HepG2 (cell line): ENCODE data around the gene EEF1AKMT3. TPM values are rescaled to one million over a fixed set of nuclear protein-coding genes. Genes with fewer than 3 reads are reported as not detected.

ENCODE experiments used
- ARID5B ChIP-seq: IDR thresholded peaks from 2 replicates; pipeline ENCODE4 v1.4.0; 2020; ENCODE audit warnings: mild to moderate bottlenecking, missing genetic modification reagents
- HNF4A ChIP-seq: sonication (generic); formaldehyde crosslinking; IDR thresholded peaks from 2 replicates; pipeline ENCODE4 v1.4.0; 2020; ENCODE audit warnings: missing genetic modification reagents
- MAF1 ChIP-seq: sonication (generic); formaldehyde crosslinking; IDR thresholded peaks from 2 replicates; pipeline ENCODE4 v1.5.0; 2020; ENCODE audit warnings: missing genetic modification reagents, borderline replicate concordance
- MTA1 ChIP-seq: sonication (generic); formaldehyde crosslinking; IDR thresholded peaks from 2 replicates; pipeline ENCODE4 v1.4.0; 2020; ENCODE audit warnings: missing genetic modification reagents, mild to moderate bottlenecking, borderline replicate concordance
- NR2F1 ChIP-seq, 2 experiments: fragments of 450-650 bp in 1 of 2; formaldehyde crosslinking in 1 of 2; IDR thresholded peaks; 2 replicates each; pipeline versions ENCODE4 v1.5.0 to v1.6.1; 2016 to 2020; ENCODE audit warnings: mild to moderate bottlenecking in 1 of 2, missing compliant biosample characterization in 1 of 2, missing genetic modification reagents in 1 of 2, moderate library complexity in 1 of 2
- POLR2A ChIP-seq, 2 experiments: IDR thresholded peaks; 2 replicates each; pipeline ENCODE4 v1.6.1; 2011; ENCODE audit warnings: low read depth in 2 of 2, low read length in 2 of 2, mild to moderate bottlenecking in 1 of 2, moderate library complexity in 1 of 2; ENCODE audit not compliant: insufficient read depth in 1 of 2
- PTBP1 ChIP-seq: fragments of 200-400 bp; formaldehyde crosslinking; IDR thresholded peaks from 2 replicates; pipeline ENCODE4 v1.6.1; 2018; ENCODE audit warnings: low read length, low read depth; ENCODE audit not compliant: poor library complexity, severe bottlenecking
- RARA ChIP-seq: IDR thresholded peaks from 2 replicates; pipeline ENCODE4 v1.6.1; 2016; ENCODE audit warnings: missing genetic modification reagents, missing compliant biosample characterization
- SALL1 ChIP-seq: sonication (generic); formaldehyde crosslinking; IDR thresholded peaks from 2 replicates; pipeline ENCODE4 v1.8.0; 2022; ENCODE audit warnings: mild to moderate bottlenecking, missing genetic modification reagents
- SRY ChIP-seq: sonication (generic); formaldehyde crosslinking; IDR thresholded peaks from 2 replicates; pipeline ENCODE4 v1.8.0; 2022; ENCODE audit warnings: mild to moderate bottlenecking, missing genetic modification reagents
- ZBTB2 ChIP-seq: sonication (generic); formaldehyde crosslinking; IDR thresholded peaks from 2 replicates; pipeline ENCODE4 v1.8.0; 2022; ENCODE audit warnings: low read depth, missing genetic modification reagents
- ZBTB25 ChIP-seq: IDR thresholded peaks from 2 replicates; pipeline ENCODE4 v1.6.1; 2018; ENCODE audit warnings: missing genetic modification reagents
- ZBTB7B ChIP-seq: sonication (generic); formaldehyde crosslinking; IDR thresholded peaks from 2 replicates; pipeline ENCODE4 v1.4.0; 2020; ENCODE audit warnings: missing genetic modification reagents
- ZGPAT ChIP-seq: IDR thresholded peaks from 2 replicates; pipeline ENCODE4 v1.6.1; 2016; ENCODE audit warnings: mild to moderate bottlenecking
- ZIK1 ChIP-seq: sonication (generic); formaldehyde crosslinking; IDR thresholded peaks from 2 replicates; pipeline ENCODE4 v1.5.0; 2020; ENCODE audit warnings: mild to moderate bottlenecking, low read depth, missing genetic modification reagents, borderline replicate concordance
- ZNF280B ChIP-seq: sonication (generic); formaldehyde crosslinking; IDR thresholded peaks from 2 replicates; pipeline ENCODE4 v1.5.0; 2020; ENCODE audit warnings: missing genetic modification reagents, mild to moderate bottlenecking, borderline replicate concordance
- ZNF556 ChIP-seq: sonication (generic); formaldehyde crosslinking; IDR thresholded peaks from 2 replicates; pipeline ENCODE4 v1.4.0; 2020; ENCODE audit warnings: mild to moderate bottlenecking, missing genetic modification reagents, borderline replicate concordance
- ZSCAN20 ChIP-seq: sonication (generic); formaldehyde crosslinking; IDR thresholded peaks from 2 replicates; pipeline ENCODE4 v1.4.0; 2020; ENCODE audit warnings: missing genetic modification reagents, mild to moderate bottlenecking, borderline replicate concordance
- polyA plus RNA-seq, 8 experiments: library from polyadenylated mRNA; depleted of rRNA in 3 of 8; stranded (reverse) in 7 of 8; unstranded in 1 of 8; fragments of >200 nt; fragmentation: Illumina TruSeq in 4 of 8; extraction: Trizol in 4 of 8; gene quantifications; 2 replicates each; pipeline versions ENCODE4 v1.2.1 to v1.2.3, GENCODE V29; 2011 to 2016; ENCODE audit warnings: low read depth in 4 of 8, missing spikeins in 1 of 8, mixed read lengths in 1 of 8; ENCODE audit not compliant: insufficient read depth in 1 of 8
- total RNA-seq, 5 experiments: library from RNA; depleted of rRNA; stranded (reverse); fragments of >200 nt; fragmentation: Illumina TruSeq; extraction: Trizol; gene quantifications; 2 replicates each; pipeline ENCODE4 v1.2.3, GENCODE V29; 2016; ENCODE audit warnings: low read depth in 1 of 5

EEF1AKMT3 gene
- total and polyA plus RNA-seq, 2 of the 13 experiments (the other 11 are each of a cell fraction or from before 2014, with no cell fraction given), result 4.7 to 11.4 TPM

- TF ChIP-seq HNF4A (CRISPR knock-in tag), result peak; percentile 62
- peak in 1 of 2 experiments; percentile 84; a peak in 2 of 4 replicates for TF ChIP-seq POLR2A (IDR thresholded peaks at IDR 0.05; ENCODE audit: insufficient read depth in 1 of 2, low read depth in 2 of 2, low read length in 2 of 2)
- TF ChIP-seq PTBP1, result no peak
- peak; percentile 79; the same call in 1 of the 2 replicates for TF ChIP-seq SRY (CRISPR knock-in tag)
- TF ChIP-seq ZNF556 (CRISPR knock-in tag), result peak; percentile 69; the same call in 1 of the 2 replicates
- TF ChIP-seq ZNF280B (CRISPR knock-in tag), result peak; percentile 45; the same call in 1 of the 2 replicates
- TF ChIP-seq ZBTB2, result 0 out of 2 replicates have a peak, but pooled peaks have one; percentile 6
- no peak for TF ChIP-seq MAF1
- peak; percentile 82 for TF ChIP-seq ZBTB7B
- peak; percentile 68 for TF ChIP-seq SALL1 (CRISPR knock-in tag)
- TF ChIP-seq ZSCAN20 (CRISPR knock-in tag), result 0 out of 2 replicates have a peak, but pooled peaks have one; percentile 44
- 0 out of 2 replicates have a peak, but pooled peaks have one; percentile 25 for TF ChIP-seq RARA
- no peak; the same call in 1 of the 2 replicates for TF ChIP-seq ZGPAT (CRISPR knock-in tag)
- peak; percentile 35; the same call in 1 of the 2 replicates for TF ChIP-seq ARID5B (CRISPR knock-in tag)
- TF ChIP-seq NR2F1 (CRISPR knock-in tag; IDR thresholded peaks at IDR 0.05), result peak in 1 of 2 experiments; percentile 55; a peak in 1 of 4 replicates
- TF ChIP-seq ZIK1, result peak; percentile 55; the same call in 1 of the 2 replicates
- 0 out of 2 replicates have a peak, but pooled peaks have one; percentile 46 for TF ChIP-seq MTA1 (CRISPR knock-in tag)
- peak; percentile 21; the same call in 1 of the 2 replicates for TF ChIP-seq ZBTB25 (CRISPR knock-in tag)
Observed at GRCh38 chr12:57755454-57756372, 16.7 kb upstream of the EEF1AKMT3 start (continued).
